ENCODE data around the gene ANKS6.

The ANKS6 gene

DNA sequence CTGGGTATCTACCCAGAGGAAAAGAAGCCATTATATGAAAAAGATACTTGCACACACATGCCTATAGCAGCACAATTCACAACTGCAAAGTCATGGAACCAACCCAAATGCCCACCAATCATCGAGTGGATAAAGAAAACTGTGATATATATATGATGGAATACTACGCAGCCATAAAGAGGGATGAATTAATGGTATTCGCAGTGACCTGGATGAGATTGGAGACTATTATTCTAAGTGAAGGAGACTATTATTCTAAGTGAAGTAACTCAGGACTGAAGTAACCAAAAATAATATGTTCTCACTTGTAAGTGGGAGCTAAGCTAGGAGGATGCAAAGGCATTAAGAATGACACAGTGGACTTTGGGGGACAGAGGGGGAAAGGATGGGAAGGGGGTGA is 57.6 kb downstream of the ANKS6 start:
- no peak for DNase-seq (ENCODE audit: low read depth in 2 of 2, low spot score in 1 of 2)

DNA sequence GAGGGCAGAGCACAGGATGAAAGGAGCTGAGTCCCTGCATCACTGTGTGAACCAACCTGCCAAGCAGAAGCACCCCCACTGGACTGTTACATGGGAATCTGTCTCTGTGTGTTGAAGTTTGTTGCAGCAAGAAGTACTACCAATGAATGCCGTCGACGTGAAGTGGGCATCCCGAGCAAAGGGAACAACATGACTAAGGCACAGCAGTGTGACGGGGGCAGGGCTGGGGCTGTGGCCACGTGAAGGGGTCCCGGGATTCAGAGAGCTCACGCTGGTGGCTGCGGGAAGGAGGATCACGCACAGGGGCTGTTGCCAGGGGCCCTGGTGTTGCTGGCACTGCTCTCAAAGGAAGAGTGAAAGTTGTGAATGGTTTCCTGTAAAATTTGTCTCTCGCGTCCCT is 60.1 kb downstream of the ANKS6 start:
- DNase-seq (ENCODE audit: low read depth in 2 of 2, low spot score in 1 of 2): no peak

DNA sequence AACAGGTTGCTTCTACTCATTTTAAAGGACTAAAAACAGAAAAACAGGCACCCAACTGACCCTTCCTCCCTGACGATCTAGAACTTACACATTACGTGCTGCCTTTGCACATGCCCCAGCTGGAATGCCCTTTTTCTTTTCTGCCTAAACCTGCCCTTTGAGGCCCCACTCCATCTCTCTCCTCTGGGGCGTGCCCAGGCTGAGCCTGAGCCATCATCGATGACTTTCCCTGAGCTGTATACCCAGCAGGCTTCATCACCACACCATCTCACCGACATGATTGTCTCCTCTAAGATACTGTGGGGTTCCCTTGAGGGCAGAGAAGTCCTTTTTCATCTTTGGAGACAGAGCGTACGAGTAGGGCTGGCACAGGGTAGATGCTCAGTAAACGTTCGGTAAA is 63.6 kb downstream of the ANKS6 start:
- no peak for DNase-seq (ENCODE audit: low read depth in 2 of 2, low spot score in 1 of 2)

DNA sequence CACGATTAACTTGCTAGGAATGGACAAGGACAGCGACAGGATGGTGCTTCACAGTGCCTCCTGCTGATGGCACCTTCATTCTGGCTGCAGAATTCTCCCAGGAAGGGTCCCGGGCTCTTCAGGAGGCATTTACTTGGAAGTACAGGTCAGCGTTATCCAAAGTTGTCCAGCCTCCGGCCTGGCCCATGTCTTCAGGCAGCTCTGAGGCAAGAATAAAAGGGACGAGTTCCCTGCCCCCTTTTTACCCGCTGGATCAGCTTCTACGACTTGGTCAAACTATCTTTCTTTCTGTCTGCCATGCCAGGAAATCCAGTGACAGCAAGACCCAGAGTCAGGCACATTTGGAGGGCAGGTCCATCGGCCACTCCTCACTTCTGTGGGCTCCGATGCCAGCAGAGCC is 64.3 kb downstream of the ANKS6 start:
- DNase-seq (ENCODE audit: low read depth in 2 of 2, low spot score in 1 of 2): no peak

DNA sequence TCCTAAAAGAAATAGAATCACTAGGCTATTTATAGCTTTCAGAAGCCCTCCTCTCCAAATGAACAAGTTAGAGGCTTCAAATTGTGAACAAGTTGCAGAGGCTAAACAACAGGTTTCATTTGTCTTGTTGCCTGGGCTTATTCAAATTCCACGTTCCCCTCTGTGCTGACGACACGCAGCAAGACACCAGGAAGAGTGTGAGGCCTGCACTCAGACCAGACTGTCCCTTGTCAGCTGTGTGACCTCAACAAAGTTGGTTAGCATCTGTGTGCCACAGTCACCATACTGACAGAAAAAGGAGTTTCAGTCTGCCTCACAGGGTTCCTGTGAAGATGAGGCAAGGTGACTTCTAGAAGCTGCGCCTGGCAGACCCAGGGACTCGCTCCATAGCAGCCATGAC is 65.5 kb downstream of the ANKS6 start:
- DNase-seq (ENCODE audit: low read depth in 2 of 2, low spot score in 1 of 2): no peak

DNA sequence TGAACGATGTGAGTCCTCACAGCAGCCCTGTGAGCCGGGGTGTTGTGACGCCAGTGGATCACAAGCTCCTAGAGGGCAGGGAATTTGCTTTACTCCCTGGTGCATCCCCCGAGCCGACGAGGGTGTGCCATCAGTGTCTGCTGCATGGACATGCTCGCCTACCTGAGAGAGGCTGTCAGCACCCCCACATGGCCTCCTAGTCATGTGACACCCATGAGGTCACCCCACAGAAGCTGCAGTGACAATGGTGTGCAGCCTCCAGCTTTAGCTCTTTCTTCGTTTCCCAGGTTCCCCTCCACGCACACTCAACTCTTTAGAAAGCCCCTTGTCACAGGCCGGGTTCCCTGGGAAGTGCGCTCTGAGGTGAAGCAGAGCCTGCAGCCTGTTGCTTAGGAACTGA is 67.9 kb downstream of the ANKS6 start:
- DNase-seq (ENCODE audit: low read depth in 2 of 2, low spot score in 1 of 2): no peak

DNA sequence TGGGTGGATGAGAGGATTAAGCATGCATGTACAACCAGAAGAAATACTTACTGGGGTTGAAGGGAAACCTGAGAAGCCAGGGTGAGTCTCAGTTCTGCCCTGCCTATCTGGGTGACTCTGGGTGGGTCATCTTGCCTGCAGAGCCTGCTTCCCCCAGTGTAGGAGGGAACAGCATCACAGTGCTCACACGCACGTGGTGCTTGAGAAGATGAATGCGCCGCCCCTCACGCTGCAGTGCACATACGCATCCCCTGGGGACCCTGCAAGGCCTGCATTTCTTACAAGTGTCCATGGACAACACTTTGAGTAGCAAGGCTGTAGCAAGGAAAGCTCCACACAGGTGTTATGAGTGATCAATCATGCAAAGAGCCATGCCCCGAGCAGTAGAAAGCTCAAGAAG is 68.9 kb downstream of the ANKS6 start:
- no peak for DNase-seq (ENCODE audit: low read depth in 2 of 2, low spot score in 1 of 2)

DNA sequence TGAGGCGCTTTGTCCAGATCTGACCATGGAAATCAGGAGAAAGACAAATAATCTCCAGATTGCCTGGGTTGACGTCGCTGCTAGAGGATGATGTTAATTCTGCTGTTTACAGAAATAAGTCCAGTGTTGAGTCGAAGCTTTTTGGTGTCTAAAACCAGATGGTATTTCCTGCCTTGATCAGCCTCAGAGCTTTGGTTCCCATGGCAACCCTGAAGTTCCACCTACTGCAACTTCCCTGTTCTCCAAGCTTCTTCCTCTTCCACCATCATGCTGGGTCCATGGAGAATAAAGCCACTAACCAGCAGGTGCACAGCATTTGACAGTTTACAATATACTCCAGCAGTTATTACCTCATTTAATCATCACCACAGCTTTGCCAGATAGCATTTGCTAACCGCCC is 69.6 kb downstream of the ANKS6 start:
- no peak for DNase-seq (ENCODE audit: low read depth in 2 of 2, low spot score in 1 of 2)

DNA sequence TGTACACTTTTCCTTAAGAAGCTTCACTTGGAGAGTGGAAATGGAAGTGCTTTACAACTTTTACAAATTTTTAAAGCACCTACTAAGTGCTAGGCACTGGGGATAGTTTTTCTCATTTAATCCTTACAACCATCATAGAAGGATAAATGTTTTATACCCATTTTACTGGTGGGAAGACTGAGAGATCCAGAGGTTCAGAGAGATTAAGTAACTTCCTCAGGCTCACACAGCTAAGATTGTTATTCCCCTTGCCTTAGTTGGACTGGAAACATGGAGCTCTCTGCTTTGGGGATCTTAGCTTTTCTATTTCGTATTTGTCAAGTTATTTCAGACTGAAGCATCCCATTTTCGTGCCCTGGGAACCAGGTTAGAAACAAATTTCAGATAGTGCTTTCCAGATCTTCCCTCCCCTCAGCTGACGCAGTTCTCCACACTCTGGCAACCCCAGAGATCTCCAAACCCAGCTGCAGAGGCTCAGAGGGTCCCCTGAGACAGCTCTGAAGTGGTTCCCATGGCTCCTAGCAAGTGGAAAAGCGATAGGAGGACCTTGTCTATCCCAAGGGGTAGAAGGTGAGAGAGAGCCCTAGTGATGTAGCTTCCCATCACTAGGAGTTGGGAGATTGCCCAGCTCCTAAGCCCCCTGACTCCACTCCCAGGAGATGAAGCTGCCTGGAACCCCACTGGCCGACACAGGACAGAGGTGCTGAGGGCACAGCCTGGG is 71.4 kb downstream of the ANKS6 start:
- DNase-seq (ENCODE audit: low read depth in 2 of 2, low spot score in 1 of 2): no peak

DNA sequence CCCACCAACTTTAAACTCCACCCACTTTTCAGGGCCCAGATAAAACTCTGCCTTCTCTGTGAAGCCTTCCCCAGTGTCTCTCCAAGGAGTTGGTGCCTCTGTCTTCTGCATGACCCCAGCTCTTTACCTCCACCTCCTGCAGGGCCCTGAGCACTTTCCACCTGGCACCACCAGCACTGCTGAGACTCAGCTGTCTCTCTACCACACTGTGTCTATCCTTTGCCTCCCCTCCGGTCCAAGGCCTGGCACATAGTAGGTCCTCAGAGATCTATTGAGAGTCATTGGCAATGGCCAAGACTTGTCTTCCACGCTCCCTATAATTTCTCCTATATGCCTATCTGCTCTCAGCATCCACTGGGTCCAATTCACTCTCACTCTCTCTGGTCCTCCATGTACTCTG is 74.7 kb downstream of the ANKS6 start:
- DNase-seq (ENCODE audit: low read depth in 2 of 2, low spot score in 1 of 2): no peak

DNA sequence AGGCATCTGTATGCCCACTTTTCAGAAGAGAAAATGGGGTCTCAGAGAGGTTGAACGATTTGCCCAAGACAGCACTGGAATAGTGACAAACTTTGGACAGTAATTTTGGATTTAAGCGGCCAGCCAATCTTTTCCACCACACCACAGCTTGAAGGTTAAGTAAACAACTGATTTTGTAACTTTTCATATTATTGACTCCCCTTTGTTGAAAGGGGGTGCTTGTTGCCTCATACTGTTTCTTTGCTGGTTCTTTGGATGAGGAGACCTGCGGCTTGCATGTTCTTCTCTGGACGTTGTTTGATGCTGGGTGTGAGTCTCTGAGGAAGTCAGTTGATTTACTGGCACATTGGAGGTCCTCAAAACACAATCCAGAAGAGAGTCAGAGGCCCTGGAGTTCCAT is 76.0 kb downstream of the ANKS6 start:
- no peak for DNase-seq (ENCODE audit: low read depth in 2 of 2, low spot score in 1 of 2)

DNA sequence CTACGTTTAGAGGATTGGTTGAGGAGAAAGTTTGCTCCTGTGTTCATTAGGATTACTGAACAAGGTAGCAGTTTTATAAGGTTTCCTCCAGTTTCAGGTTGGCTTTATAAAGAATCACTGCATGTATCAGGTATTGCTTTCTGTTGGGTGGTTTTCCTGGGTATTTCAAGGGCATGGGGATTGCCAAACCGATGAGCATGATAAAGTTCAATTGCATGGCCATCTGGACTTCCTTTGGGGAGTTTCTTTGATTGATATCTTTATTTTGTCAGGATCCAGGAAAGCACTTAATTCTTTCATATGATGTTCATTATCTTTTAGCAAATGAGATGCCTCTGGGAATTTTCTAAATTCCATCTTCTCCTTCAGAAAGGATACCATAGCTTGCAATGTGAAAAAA is 77.3 kb downstream of the ANKS6 start:
- no peak for DNase-seq (ENCODE audit: low read depth in 2 of 2, low spot score in 1 of 2)

DNA sequence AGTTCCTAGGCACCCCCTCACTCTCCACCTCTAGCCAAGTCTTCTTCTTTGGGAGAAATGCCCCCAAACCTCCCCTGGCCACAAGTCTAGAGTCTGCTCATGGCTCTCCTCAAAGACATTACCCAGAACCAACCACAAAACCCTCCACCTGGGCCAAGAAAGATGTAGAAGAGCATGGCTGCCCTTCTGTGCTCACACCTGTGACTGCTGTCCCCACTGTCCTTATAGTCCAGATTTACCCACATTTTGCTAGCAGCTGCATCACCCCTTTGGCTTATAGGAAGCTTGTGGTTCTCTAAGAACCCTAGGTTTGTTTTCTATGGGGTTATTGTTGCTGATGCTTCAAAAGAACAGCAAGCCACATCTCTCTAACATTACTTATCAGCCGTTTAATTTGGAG is 81.5 kb downstream of the ANKS6 start:
- DNase-seq (ENCODE audit: low read depth in 2 of 2, low spot score in 1 of 2): no peak

DNA sequence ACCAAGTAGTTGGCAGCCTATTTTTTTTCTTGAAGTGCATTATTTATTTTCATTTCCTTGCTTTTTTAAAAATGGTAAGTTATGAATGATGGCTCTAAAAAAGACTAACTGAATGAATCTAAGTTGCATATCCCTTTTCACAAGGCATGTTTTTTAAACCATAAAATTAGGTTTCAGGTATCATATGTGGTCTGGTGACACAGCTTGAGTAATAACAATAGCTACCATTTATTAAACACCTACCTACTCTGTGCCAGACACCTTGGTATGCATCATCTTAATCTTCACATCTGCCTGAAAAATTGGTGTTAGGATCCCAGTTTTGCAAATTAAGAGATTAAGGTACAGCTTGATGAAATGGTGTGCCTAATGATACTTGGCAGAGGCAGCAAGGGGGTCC is 83.4 kb downstream of the ANKS6 start:
- no peak for DNase-seq (ENCODE audit: low read depth in 2 of 2, low spot score in 1 of 2)

DNA sequence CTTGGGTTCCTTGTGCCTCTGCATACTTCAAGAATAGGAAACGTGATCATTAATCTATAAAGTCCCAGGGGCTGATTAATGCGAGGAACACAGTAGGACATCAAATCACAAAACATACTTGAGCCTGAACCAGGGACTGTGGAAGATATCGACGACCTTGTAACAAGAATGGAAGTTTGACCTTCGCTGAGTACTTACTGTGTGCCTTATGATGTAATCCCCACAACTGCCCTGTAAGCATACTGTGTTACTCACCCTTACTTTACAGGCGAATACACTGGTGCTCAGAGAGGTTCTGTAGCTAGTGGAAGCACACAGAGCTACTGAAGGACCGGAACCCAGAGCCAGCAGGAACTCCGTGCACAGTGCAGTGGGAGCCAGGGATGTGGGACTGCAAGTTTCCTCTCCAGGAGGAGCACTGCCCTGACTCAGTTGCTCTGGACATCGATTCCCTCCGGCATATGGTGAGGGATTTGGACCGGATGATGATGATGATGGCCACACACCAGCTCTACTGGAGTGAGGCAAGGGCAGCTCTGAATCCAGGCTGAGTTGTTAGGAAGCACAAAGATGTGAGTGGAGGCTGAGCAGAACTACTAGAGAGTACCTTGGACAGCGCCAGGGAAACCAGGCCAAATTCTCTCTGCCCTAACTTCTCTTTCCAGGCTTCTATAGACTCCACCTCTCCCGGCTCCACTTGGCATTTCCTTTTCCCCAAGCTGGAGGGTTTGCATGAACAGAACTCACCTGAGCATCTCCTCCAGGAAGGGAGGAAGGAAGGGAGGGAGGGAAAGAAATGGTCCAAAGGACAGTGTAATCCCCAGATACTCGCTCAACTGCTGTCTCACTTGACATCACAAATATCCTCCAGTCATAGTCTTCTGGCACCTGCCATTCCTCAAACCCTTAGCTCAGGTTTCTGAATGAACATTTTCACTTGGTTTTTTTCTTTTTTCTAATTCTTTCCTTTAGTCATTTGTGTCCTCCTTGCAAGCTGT is 86.1 kb downstream of the ANKS6 start:
- DNase-seq (ENCODE audit: low read depth in 2 of 2, low spot score in 1 of 2): no peak

DNA sequence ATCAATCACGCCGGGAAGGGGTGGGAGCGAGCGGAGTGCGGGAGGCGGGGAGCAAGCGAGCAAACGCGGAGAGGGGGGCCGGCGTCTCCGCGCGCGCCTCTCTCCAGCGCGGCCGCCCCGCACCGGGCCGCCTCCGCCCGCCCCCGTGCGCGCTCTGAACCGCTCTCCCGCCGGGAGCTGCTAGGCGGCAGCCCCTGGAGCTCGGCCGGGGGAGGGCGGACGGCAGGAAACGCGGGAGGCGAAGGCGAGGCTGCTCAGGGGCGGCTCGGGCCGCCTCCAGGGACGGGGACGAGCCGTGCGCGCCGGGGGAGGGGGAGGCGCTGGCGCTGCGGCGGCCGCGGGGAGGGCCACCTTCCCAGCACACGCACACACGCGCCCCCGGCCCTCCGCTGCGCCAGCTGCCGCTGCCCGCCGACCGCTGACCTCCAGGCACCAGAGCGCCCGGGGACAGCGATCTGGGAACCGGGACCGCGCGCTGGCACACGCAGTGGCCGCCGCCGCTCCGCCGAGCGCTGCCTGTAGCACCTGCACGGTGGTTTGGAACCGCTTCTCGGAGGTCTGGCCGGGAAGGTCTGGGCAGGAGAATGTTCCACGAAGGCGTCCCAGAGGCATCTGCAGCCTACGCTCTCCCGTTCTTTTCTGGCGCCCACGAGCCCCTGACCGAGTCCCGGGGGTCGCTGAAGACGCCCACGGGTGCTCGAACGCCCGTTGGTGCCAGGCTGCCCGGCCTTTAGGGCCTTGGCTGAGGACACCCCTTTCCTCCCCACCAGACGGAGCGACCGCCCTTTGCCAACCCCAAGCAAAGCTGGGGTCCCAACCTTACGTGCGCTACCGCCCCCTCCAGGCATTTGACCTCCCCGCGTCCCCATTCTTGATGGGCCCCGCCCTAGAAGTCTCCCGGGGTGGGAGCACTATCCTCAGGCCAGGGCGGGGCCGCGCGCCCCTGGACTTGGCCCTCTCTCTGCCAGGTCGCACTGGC is 87.1 kb downstream of the ANKS6 start, which contains the start of gene GABBR2:
Gene GABBR2 (minus strand): TSS at position 3 of the 979 bp plus-strand sequence. CDS start 198 bp downstream, outside the sequence.
- DNase-seq (ENCODE audit: low read depth in 2 of 2, low spot score in 1 of 2): no peak

DNA sequence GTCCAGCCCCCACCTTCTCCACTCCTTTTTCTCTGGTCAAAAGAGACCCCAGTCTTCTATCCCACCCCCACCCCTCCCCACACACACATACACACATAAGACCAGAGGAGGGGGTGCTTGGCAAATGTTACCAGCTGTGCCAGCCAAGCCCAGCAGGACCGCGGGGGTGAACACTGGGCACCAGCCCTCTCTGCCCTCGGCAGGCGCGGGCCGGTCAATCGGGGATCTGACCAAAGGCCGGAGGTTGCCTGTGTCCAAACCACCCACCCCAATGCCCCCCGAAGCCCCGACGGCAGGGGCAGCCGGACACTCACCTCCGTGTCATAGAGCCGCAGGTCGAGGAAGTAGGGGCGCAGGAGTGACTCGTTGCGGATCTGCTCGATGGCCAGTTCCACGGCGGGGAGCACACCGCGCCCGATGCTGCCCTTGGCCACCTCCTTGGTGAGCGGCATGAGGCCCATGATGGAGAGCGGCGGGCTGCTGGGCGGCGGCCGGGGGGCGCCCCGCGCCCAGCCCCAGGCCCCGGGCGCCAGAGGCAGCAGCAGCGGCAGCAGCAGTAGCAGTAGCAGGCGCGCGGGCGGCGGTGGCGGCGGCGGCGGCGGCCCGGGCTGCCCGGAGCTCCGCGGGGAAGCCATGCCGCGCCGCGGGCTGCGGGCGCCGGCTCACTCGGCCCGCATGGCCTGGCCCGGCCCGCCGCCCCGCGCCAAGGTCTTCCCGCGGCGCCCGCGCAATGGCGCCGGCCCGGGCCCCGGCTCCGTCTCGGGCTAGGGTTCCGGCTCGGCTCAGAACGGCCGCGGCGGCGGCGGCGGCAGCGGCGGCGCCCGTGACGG is 88.0 kb downstream of the ANKS6 start:
- no peak for DNase-seq (ENCODE audit: low read depth in 2 of 2, low spot score in 1 of 2)

DNA sequence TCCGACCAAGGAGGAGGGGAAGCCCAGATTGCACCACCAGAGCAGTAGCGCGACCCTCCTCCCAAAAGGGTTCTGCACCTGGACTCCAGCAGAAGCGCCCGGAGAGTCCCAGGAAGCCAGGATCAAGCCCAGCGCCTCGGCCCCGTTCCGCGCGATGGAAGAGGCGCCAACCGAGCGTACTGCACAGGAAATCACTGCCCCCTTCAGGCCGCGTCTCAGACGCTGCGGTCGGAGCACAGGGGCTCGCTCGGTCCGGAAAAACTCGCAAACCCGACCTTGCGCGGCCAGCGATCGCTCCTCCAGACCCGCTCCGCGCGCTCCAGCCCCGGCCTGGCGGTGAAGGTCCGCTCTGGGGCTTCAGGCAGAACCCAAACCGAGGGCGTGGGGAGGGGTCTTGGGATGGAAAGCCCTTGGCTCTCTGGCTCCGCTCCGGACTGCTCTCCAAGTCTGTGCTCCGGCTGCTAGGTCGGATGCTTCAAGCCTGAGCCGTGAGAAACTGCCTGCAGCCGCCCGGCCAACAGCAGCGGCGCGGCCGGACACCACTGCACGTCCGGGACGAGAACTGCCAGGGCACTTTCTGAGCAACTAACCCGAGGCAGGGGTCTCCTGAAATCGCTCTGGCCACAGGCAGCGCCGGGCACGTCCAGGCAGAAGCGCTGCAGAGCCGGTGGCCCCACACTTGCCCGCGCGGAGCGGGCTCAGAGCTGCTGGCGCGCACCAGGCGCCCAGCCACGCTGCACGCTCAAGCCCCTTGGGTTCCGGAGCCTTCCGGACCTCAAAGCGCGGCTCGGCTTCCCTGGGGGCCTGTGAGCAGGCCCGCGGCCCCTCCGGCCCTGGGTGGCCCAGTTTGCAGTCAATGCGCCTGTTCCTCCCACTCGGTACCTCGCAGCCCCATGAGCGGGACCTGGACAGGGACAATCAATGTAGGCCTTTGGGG is 88.9 kb downstream of the ANKS6 start:
- DNase-seq (ENCODE audit: low read depth in 2 of 2, low spot score in 1 of 2): no peak

DNA sequence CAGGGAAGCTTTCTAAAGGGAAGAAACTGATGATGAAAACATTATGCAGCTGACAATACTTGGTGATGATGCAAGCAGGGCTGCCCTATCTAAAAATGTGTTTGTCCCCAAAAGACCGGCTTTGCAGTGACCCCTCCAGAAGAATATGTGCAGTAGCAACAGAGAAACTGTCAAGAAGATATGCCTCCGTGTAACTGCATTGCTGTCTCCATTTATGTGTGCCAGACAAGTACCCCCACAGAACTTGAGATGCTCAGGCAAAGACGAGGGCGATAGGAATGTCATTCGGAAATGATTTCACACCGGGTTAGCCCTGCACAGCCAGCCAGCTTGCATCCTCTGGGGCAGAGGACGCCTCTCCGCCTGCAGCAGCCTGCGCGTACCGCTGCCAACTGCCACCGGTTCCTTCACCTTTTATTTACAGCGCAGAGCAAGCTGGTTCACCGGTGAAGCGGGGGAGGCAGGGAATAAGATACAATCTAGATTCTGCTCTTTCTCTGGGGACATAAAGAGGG is 89.6 kb downstream of the ANKS6 start:
- DNase-seq (ENCODE audit: low read depth in 2 of 2, low spot score in 1 of 2): no peak
